ENCODE results near the gene SLC24A3. TPM values are rescaled to one million over a fixed set of nuclear protein-coding genes. Genes with fewer than 3 reads are reported as not detected.
"Not testable (repeated sequence)": the region's sequence is repeated elsewhere in the genome, so short reads cannot be mapped to it uniquely, and the experiment has no call there.

SLC24A3 gene
- polyA plus RNA-seq, 1 experiment: 1.7 TPM

DNA sequence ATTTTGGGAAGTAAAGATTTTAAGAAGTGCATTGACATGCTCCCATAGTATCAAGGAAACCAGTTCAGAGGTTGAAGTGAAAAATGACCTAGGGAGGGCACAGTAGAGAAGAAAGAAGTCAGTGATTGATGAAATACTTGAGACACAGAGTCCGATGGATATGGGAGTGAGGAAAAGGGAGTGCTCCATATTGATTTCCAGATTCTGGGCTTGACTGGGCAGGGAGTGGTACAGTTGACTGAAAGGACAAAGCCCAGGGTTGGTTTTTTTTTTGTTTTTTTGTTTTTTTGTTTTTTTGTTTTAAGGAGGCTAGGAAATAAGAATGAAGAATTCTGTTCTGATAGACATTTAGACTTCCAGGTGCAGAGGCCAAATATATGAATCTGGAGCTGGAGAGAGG, 458.9 kb downstream of the SLC24A3 start:
- CTCF ChIA-PET: interaction anchor here (2.2 kb wide), 1 partner anchor 8 kb away, joined by 17 read pairs; no protein-coding TSS in a partner anchor
- TF ChIP-seq, protein P1, sequence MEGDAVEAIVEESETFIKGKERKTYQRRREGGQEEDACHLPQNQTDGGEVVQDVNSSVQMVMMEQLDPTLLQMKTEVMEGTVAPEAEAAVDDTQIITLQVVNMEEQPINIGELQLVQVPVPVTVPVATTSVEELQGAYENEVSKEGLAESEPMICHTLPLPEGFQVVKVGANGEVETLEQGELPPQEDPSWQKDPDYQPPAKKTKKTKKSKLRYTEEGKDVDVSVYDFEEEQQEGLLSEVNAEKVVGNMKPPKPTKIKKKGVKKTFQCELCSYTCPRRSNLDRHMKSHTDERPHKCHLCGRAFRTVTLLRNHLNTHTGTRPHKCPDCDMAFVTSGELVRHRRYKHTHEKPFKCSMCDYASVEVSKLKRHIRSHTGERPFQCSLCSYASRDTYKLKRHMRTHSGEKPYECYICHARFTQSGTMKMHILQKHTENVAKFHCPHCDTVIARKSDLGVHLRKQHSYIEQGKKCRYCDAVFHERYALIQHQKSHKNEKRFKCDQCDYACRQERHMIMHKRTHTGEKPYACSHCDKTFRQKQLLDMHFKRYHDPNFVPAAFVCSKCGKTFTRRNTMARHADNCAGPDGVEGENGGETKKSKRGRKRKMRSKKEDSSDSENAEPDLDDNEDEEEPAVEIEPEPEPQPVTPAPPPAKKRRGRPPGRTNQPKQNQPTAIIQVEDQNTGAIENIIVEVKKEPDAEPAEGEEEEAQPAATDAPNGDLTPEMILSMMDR (IDR thresholded peaks at IDR 0.05; ENCODE audit: insufficient read depth, low read depth, low read length): no peak
- H3K36me3 ChIP-seq (ENCODE audit: control insufficient read depth, insufficient read depth, low read length): no peaks in the 10 kb centered on the region

DNA sequence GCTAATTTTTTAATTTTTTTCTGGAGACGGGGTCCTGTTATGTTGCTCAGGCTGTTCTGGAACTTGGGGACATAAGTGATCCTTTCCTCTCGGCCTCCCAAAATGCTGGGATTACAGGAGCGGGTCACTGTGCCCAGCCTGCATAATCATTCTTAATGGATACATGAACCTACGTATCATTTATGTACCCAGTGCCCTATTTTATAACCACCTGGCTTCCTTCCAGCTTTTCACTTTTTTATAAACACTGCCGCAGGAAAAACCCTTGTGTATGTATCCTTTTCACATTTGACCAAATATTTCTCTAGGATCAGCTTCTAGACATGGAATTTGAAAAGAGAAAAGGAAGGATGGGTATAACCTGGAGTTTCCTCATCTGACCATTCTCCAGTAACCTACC, 460.1 kb downstream of the SLC24A3 start:
- Histone ChIP-seq H3K27me3 (ENCODE audit: control insufficient read depth, insufficient read depth, low read length) (peaks cover 5% of the 10 kb centered on the region; the same call in 1 of the 2 replicates), H3K36me3 (ENCODE audit: control insufficient read depth, insufficient read depth, low read length) (no peaks in the 10 kb centered on the region), H3K4me3 (ENCODE audit: low read depth, low read length) (no peak overlapping the region)
- POLR2A ChIA-PET: no interaction called here
- CTCF ChIA-PET: interaction anchor here (2.2 kb wide), 1 partner anchor 10 kb away, joined by 17 read pairs; no protein-coding TSS in a partner anchor
- TF ChIP-seq, protein P1 (IDR thresholded peaks at IDR 0.05; ENCODE audit: insufficient read depth, low read depth, low read length): no peak
- no peak for DNase-seq (ENCODE audit: low read depth)

More for the DNA sequence above, 458.9 kb downstream of the SLC24A3 start:
- POLR2A ChIA-PET: no interaction called here
- Histone ChIP-seq H3K27me3 (ENCODE audit: control insufficient read depth, insufficient read depth, low read length) (0 out of 2 replicates have a peak, but pooled peaks cover 4% of the 10 kb centered on the region), H3K4me3 (ENCODE audit: low read depth, low read length) (no peak overlapping the region)
- no peak for DNase-seq (ENCODE audit: low read depth)

DNA sequence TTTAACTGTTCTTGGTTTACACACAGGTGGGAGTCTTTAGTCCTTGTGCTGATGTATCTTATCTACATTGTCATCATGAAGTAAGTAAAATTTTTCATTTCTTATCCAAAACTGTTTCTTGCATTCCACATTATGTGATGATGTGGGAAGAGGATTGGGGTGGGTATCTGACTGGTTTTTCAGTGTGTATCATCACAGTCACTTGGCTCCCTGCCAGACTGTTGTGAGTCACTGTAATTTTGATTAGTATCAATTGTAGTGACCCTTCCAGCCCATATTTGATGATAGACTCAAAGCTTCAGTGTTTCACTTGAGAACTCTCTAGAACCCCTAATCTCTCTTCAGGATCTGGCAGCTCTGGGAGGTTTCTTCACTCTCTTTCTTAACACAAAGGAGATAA, 461.1 kb downstream of the SLC24A3 start:
- no peak for DNase-seq (ENCODE audit: low read depth)
- H3K27me3 ChIP-seq (ENCODE audit: control insufficient read depth, insufficient read depth, low read length): peaks cover 5% of the 10 kb centered on the region; the same call in 1 of the 2 replicates
- POLR2A ChIA-PET: no interaction called here
- no peaks in the 10 kb centered on the region for H3K36me3 ChIP-seq (ENCODE audit: control insufficient read depth, insufficient read depth, low read length)
- H3K4me3 ChIP-seq (ENCODE audit: low read depth, low read length): no peak overlapping the region
- TF ChIP-seq, protein P1 (IDR thresholded peaks at IDR 0.05; ENCODE audit: insufficient read depth, low read depth, low read length): no peak
- CTCF ChIA-PET: interaction anchor here (0.9 kb wide), 2 partner anchors 12 to 45 kb away, joined by 3 read pairs; no protein-coding TSS in a partner anchor

DNA sequence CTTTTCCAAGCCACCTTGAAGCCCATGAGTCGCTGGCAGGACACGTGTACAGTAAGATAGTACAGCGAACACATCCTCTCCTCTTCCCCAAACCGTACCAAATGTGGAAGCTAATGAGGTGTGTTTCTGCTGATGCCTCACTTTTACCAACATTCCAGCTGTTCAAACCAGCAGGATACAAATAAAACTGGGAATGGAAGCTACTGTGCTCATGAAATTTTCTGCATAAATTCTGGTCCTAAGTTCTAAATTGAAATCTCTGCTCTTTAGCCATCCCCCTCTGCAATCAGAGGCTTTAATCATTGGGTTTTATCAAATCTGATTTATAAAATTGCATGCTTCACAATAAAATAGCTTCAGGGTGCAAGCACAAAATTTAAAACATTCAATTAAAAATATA, 463.8 kb downstream of the SLC24A3 start:
- ChIA-PET POLR2A (no interaction called here), CTCF (interaction anchor here (2.0 kb wide), 1 partner anchor 14 kb away, joined by 4 read pairs; no protein-coding TSS in a partner anchor)
- TF ChIP-seq, protein P1 (IDR thresholded peaks at IDR 0.05; ENCODE audit: insufficient read depth, low read depth, low read length): no peak
- no peak for DNase-seq (ENCODE audit: low read depth)
- Histone ChIP-seq H3K4me3 (ENCODE audit: low read depth, low read length) (no peak overlapping the region), H3K27me3 (ENCODE audit: control insufficient read depth, insufficient read depth, low read length) (peaks cover 5% of the 10 kb centered on the region; the same call in 1 of the 2 replicates), H3K36me3 (ENCODE audit: control insufficient read depth, insufficient read depth, low read length) (no peaks in the 10 kb centered on the region)

DNA sequence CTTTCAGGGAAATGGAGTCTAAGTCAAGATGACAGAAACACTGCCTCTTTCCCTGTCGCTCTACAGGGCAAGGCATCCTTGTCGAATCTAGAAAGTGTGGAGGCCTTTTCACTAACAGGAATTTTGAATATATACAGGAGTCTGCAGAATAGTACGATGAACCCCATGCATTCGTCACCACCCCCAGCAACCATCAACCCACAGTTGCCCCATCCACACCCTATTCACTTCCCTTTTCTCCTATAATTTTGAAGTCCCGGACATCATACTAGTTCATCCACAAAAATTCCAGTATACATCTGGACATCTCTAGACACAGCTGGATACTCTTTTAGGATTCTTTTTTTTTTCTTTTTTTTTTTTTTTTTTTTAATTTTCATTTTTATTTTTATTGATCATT, 464.9 kb downstream of the SLC24A3 start:
- POLR2A ChIA-PET: no interaction called here
- CTCF ChIA-PET: interaction anchor here (2.0 kb wide), 1 partner anchor 16 kb away, joined by 4 read pairs; no protein-coding TSS in a partner anchor
- Histone ChIP-seq H3K4me3 (ENCODE audit: low read depth, low read length) (no peak overlapping the region), H3K27me3 (ENCODE audit: control insufficient read depth, insufficient read depth, low read length) (peaks cover 3% of the 10 kb centered on the region; the same call in 1 of the 2 replicates), H3K36me3 (ENCODE audit: control insufficient read depth, insufficient read depth, low read length) (no peaks in the 10 kb centered on the region)
- TF ChIP-seq, protein P1 (IDR thresholded peaks at IDR 0.05; ENCODE audit: insufficient read depth, low read depth, low read length): no peak
- no peak for DNase-seq (ENCODE audit: low read depth)

DNA sequence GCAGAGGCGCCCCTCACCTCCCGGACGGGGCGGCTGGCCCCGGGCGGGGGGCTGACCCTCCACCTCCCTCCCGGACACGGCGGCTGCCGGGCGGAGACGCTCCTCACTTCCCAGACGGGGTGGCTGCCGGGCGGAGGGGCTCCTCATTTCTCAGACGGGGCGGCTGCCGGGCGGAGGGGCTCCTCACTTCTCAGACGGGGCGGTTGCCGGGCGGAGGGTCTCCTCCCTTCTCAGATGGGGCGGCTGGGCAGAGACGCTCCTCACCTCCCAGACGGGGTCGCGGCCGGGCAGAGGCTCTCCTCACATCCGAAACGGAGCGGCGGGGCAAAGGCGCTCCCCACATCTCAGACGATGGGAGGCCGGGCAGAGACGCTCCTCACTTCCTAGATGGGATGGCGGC, 466.1 kb downstream of the SLC24A3 start:
- H3K4me3 ChIP-seq (ENCODE audit: low read depth, low read length); H3K27me3 ChIP-seq (ENCODE audit: control insufficient read depth, insufficient read depth, low read length); H3K36me3 ChIP-seq (ENCODE audit: control insufficient read depth, insufficient read depth, low read length); POLR2A ChIA-PET; CTCF ChIA-PET; DNase-seq (ENCODE audit: low read depth): not testable (repeated sequence)

All from BJ (cell line).